ENCODE results near the gene ARPC1A.
A peak's percentile ranks its signal among the peaks of the same experiment; 100 is the strongest.
"Not testable (repeated sequence)": the region's sequence is repeated elsewhere in the genome, so short reads cannot be mapped to it uniquely, and the experiment has no call there.

The ARPC1A gene

DNA sequence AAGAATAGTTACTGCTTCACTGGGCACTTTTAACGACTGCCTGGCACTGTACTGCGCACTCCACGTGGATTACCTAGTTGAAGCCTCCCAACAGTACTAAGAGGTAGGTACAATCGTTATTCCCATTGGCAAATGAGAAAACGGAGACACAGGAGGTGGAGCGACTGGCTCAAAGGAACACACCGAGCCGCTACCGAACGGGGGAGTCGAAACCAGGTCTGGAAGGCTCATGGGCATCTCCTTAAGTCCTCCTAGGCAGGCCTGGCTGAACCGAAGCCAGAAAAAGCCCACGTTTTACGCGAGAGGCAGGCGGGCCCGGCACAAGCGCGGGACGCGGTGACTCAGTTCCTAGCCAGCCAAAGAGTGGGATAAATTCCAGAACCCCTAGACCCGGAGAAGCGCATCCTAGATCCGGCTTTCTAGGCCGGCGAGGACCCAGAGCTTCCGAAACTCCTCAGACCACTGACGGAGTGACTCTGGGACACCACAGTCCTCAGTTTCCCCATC lies 82.2 kb downstream of the ARPC1A start:
- H3K4me1 Mint-ChIP-seq = peaks cover 48% of the 10 kb centered on the region

DNA sequence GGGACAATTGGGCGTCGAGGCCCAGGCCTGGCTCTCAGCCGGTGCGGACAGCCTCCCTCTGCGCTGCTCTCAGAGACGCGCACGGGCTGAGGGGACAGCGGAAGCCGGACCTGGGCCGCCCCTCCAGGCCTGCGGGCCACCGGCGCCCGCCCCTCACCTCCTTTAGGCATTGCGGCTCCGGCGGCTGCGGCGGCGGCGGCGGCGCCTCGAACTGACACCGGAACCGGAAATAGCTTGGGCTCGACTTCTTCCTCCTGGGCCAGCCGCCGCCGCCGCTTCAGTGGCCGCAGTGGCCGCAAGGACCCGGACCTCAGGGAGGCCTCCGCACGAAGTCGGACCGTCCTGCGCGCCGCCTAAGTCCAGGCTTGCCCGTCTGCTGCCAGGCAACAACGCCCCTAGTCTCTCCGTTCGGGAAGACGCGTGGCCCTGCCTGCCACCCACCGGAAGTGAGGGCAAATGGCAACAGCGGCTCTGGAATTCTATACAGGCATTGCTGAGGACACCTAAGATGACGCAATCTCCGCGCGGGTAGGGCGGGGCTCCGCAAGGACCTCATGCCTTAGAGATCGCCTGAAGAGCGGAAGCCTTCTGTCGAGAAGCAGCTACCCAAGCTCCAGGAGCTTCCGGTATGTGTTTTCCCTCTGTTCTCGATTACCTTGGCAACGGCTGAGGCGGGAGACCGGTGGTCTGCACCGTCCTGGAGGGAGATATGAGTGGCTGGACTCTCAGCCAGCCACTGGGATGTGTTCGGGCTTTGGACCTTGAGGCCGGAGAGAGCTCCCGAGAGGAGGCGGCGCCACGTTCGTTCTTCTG lies 82.9 kb downstream of the ARPC1A start, which contains the start of the genes BUD31 and PDAP1:
TSS of gene BUD31 (plus strand) at position 591 of the 813 bp plus-strand sequence. CDS start 2,124 bp downstream, outside the sequence.
TSS of gene PDAP1 (minus strand) at position 219 of the 813 bp plus-strand sequence. CDS start at position 170, 49 bp downstream.
- Mint-ChIP-seq H3K4me1 (peaks cover 50% of the 10 kb centered on the region), H3K4me3 (peak within 1 kb of the TSS; percentile 89), H3K36me3 (peaks cover 37% of the 10 kb centered on the region), H3K27ac (peak within 1 kb of the TSS; percentile 92), H3K27me3 (no peaks in the 10 kb centered on the region), H3K9me3 (no peaks in the 10 kb centered on the region)
- CTCF ChIA-PET = interaction anchor here (1.0 kb wide), 1 partner anchor 94 kb away, joined by 3 read pairs; no protein-coding TSS in a partner anchor
- peak; percentile 94 for DNase-seq

More for the DNA sequence above, 82.2 kb downstream of the ARPC1A start:
- Mint-ChIP-seq H3K27me3 (no peaks in the 10 kb centered on the region), H3K9me3 (no peaks in the 10 kb centered on the region), H3K27ac (peak overlapping the region; percentile 92), H3K36me3 (peaks cover 37% of the 10 kb centered on the region), H3K4me3 (peak overlapping the region; percentile 89)
- CTCF ChIA-PET = interaction anchor here (0.9 to 1.3 kb wide), 3 partner anchors 21 to 94 kb away, joined by 3 to 7 read pairs (median 3); no protein-coding TSS in a partner anchor
- DNase-seq = peak; percentile 55

DNA sequence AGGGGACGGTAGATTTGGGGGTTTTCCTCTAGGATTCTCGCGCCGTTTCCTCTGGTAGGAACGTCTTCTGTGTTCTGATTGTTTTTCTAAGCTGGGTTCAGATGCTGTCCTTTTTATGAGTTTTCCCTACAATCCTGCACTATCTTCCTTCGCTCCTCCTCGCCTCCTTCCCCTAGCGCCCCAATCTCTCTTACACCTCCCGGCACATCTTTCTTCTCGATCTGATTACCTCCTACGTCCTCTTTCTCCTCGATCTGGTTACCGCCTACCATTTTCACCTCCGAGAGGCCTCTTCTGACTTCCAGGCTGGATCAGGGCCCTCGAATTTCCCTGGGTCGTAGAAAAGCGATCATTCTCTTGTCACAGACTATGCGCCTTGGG lies 83.5 kb downstream of the ARPC1A start:
- Mint-ChIP-seq H3K4me3 (peak overlapping the region; percentile 89), H3K27me3 (no peaks in the 10 kb centered on the region), H3K4me1 (peaks cover 49% of the 10 kb centered on the region), H3K27ac (peak overlapping the region; percentile 92), H3K36me3 (peaks cover 31% of the 10 kb centered on the region), H3K9me3 (no peaks in the 10 kb centered on the region)
- no peak for DNase-seq
- CTCF ChIA-PET = no interaction called here

DNA sequence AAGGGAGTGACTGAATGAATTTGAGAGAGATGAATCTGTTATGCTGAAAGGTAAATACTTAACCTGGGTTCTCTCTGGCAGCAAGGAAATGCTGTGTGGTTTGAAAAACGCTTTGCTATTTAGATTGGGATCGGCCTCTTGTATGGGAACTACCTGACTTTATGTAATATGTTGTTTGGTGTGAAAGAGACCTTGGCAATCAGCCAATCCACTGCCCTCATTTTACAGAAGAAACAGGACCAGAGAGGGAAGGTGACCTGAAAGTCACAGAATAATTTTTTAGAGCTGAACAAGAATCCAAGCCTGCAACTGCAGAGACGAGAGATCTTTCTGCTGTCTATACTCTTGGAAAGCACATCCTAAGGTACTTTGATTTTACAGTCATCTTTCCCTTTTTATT lies 84.1 kb downstream of the ARPC1A start:
- Mint-ChIP-seq H3K36me3 (peaks cover 34% of the 10 kb centered on the region), H3K9me3 (no peaks in the 10 kb centered on the region)

DNA sequence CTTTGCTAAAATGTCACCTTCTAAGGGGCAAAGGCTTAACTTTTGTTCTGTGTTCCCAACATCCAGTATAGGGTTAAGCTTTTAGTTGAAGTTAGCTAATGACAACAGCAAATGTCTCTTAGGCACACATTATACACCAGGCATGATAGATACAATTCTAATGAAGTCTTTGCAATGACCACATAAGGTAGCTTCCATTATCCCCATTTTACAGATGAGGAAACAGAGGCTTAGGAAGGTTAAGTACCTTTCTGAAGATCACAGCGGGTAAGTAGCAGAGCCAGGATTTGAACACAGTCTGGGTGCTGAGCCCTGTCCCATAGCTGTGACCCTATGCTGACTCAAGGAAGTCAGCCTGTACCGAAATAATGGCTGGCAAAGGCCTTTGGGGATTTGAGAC lies 84.9 kb downstream of the ARPC1A start:
- Mint-ChIP-seq H3K36me3 (peaks cover 42% of the 10 kb centered on the region), H3K27me3 (no peaks in the 10 kb centered on the region), H3K27ac (peak overlapping the region; percentile 81), H3K9me3 (no peaks in the 10 kb centered on the region), H3K4me3 (peak overlapping the region; percentile 89), H3K4me1 (peaks cover 42% of the 10 kb centered on the region)
- CTCF ChIA-PET = no interaction called here
- no peak for DNase-seq

More for the DNA sequence above, 84.1 kb downstream of the ARPC1A start:
- Mint-ChIP-seq H3K4me3 (peak overlapping the region; percentile 89), H3K27me3 (no peaks in the 10 kb centered on the region), H3K27ac (peak overlapping the region; percentile 92), H3K4me1 (peaks cover 46% of the 10 kb centered on the region)
- no peak for DNase-seq
- CTCF ChIA-PET = no interaction called here

DNA sequence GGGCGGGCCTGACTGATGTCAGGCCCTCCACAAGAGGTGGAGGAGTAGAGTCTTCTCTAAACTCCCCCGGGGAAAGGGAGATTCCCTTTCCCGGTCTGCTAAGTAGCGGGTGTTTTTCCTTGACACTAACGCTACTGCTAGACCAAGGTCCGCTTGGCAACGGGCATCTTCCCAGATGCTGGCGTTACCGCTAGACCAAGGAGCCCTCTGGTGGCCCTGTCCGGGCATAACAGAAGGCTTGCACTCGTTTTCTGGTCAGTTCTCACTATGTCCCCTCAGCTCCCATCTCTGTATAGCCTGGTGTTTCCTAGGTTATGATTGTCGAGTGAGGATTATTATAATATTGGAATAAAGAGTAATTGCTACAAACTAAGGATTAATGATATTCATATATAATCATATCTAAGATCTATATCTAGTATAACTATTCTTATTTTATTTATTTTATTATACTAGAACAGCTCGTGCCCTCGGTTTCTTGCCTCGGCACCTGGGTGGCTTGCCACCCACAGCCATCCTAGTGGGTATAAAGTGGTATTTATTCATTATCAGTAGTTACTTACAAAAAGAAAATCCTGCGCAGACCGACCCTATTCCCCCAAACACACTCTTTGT lies 89.9 kb downstream of the ARPC1A start:
- H3K27me3 Mint-ChIP-seq, H3K27ac Mint-ChIP-seq, H3K9me3 Mint-ChIP-seq, H3K4me3 Mint-ChIP-seq: not testable (repeated sequence)
- Mint-ChIP-seq H3K36me3 (peaks cover 62% of the 10 kb centered on the region), H3K4me1 (peaks cover 13% of the 10 kb centered on the region)
- DNase-seq = peak; percentile 41
- CTCF ChIA-PET = interaction anchor here (0.7 to 1.3 kb wide), 3 partner anchors 9 to 144 kb away, joined by 3 to 4 read pairs (median 3); no protein-coding TSS in a partner anchor

Measured in activated naive CD4-positive, alpha-beta T cell treated with anti-CD3 and anti-CD28 coated beads, Interleukin-2, amount 10 ng/mL, durations not matched to agents 7 days and 5 days (primary cell).